GM21526 (cell line): ENCODE data around the gene CCDC66.
"Not testable (repeated sequence)": the region's sequence is repeated elsewhere in the genome, so short reads cannot be mapped to it uniquely, and the experiment has no call there.

Experiments used
- ATAC-seq: cut with Tn5 transposase; IDR thresholded peaks from one replicate; pipeline ENCODE4 v1.9.1; 2021; ENCODE audit warnings: moderate library complexity; ENCODE audit not compliant: unreplicated experiment, low FRiP score

CCDC66 gene

DNA sequence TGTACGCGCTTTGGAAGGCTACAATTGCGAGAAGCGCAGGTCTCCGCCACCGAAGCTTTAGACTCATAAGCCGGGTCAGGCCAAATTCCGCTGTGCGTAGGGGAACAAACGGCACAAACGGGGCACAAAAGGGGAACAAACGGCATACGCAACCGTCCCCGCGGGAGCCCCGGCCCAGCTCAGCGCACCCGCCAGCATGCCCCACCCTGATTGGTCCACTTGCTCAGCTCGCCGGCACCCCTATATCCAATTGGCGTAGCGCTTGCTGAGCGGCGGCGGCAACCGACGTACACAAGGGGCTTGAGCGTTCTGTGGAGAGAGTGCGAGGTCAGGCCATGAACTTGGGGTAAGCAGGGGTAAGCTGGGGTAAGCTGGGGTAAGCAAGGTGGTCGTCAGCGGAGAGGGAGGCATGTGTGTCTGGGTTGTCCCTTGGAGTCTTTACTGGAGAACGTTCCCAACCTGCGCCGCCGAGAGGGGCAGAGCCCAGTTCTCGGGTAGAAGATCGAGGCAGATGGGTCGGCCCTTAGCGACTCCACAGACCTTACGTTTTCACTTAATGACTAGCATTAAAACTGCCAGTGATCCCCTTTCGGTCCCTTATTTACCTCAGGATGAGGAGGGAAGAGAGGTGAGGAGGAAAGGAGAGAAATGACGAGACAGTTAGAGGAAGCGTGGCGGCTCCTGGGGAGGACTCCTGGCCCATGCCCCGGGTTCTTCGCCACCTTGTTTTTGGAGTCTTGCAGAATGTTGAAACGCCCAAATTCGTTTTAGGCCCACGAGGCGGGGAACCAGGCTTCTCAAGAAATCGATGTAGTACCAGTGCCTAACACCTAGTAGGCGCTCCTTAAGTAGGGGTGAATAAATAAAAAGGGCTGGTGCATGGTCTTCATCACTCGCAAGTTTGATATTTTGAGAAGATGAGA lies at the start of gene CCDC66:
TSS of gene CCDC66 (plus strand) at position 268 of the 923 bp plus-strand sequence. CDS start at position 336, 68 bp downstream.
- peak; percentile 99 for ATAC-seq

DNA sequence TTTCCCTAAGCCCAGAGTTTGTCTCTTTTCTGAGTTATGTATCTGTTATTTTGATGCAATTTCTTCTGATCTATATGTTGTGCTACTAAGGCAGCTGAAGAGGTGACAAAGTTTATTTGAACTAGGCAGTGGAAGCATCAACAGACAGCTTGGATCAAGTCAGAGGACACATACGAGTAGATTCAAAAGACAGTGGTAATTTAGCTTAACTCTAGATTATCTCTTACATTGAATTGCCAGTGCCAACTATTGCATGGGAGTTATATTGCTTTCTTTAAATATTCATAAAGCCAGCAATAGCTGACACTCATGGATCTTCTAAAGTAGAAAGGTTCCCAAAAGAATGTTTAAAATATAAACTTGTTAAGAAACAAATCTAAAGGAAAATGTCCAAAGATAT lies 37.3 kb upstream of the CCDC66 start:
- ATAC-seq: no peak

DNA sequence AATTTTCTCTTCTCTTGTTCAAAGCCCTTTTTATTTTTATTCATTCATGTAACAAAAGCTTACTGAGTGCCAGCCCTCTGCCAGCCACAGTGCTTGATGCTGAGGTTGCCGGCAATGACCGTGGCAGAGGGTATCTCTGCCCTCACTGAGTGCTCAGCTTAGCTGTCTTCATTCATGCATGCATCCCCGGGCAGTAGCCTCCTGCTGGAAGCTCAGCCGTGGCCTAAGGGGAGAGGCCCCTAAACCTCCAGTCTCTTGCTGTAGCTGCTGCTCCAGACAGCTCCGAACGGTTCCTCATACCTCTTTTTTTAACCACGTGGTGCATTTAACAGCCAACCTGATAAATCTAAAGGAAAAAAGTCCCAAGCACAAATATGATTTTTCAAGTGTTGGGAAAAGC lies 34.6 kb upstream of the CCDC66 start:
- ATAC-seq: no peak

DNA sequence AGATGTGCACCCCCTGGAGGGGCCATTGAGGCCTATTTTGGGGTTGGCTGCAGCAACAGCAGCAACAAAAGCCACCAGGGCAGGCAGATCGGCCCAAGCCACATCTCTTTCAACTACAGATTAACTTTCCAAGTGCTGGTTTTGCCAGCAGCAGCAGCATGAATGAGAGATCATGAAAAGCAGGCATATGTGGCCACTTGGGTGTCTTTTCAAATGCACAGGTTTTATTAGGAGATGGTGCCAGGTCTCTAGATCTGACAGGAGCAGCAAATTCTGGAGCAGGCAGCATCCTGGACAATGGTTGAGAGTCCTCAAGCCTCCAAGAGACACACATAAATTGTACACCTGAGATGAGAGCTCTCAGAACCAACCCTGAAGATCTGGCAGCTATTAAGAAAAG lies 31.7 kb upstream of the CCDC66 start:
- ATAC-seq: no peak

DNA sequence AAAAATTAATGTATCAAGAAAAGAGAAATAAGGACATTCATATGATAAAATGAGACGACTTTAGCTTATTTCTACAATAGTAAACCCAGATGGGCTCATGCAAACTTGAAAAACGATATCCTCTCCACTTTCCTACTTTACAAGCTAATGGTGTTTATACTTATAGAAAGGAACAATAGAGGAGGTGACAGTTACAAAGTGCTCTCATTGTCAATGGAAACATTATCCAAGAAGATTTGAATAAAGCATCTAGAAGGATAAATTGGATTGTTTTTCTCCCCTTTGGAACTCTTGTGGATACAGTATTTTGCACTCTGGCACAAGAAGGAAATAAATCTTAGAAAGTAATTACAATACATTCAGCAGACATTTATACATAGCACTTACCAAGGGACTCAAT lies 20.2 kb upstream of the CCDC66 start:
- no peak for ATAC-seq

DNA sequence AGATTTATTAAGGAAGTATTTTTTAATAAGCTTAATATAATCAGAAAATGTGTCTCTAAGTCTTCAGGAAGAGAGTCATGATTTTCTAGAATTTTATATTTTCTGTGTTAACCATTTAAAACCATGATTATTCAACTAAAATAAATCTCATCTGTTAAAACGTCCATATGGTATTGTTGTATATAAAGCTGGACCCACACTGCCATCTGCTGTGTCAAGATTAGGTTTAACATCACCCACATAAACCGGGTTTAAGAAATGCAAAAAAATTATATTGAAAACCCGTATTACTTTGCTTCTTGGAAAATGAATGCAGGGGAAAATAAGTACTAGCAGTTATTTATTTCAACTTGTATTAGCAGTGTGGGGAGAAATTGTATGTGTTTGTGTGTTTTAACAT lies 9.5 kb upstream of the CCDC66 start:
- no peak for ATAC-seq

DNA sequence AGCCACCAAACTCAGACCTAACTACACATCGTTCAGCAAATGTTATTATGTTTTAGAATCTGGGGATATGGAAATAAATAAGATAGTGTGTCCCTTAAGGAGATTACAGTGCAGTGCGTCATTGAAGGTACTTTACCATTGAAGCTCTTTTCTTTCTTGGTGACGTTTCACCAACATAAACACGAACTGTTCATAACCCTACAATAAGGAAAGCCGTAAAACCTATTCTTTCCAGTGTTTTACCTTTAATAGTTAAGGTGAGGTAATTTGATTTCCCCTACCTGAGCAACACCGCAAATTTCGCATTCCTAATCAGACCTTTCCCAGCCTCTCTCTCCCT lies 826 bp downstream of the CCDC66 start:
- ATAC-seq: no peak

DNA sequence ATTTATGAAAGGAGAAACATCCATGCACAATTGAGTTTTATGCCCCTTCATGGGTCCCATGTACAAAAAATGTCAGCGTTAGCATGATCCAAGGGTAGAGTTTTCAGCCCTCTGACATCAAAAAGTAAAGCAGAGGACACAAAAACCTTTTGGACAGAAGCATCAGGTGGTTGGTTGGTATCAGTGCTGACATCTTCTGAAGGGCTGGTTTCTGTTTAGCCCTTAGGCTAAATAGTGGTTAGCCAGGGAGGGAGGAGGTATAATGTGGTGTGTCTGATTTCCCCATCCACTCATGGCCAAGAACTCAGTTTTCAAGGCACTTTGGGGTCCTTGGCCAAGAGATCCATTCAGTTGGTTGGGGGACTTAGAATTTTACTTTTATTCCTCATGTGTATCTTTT lies 16.5 kb downstream of the CCDC66 start:
- no peak for ATAC-seq

DNA sequence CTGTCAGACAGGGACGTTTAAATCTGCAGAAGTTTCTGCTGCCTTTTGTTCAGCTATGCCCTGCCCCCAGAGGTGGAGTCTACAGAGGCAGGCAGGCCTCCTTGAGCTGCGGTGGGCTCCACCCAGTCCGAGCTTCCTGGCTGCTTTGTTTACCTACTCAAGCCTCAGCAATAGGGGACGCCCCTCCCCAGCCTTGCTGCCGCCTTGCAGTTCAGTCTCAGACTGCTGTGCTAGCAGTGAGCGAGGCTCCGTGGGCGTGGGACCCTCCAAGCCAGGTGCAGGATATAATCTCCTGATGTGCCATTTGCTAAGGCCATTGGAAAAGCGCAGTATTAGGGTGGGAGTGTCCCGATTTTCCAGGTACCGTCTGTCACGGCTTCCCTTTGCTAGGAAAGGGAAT lies 25.0 kb downstream of the CCDC66 start:
- not testable (repeated sequence) for ATAC-seq

DNA sequence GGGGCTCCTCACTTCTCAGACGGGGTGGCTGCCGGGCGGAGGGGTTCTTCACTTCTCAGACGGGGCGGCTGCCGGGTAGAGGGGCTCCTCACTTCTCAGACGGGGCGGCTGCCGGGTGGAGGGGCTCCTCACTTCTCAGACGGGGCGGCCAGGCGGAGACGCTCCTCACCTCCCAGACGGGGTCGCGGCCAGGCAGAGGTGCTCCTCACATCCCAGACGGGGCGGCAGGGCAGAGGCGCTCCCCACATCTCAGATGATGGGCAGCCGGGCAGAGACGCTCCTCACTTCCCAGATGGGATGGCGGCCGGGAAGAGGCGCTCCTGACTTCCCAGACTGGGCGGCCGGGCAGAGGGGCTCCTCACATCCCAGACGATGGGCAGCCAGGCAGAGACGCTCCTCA lies 27.3 kb downstream of the CCDC66 start:
- not testable (repeated sequence) for ATAC-seq

DNA sequence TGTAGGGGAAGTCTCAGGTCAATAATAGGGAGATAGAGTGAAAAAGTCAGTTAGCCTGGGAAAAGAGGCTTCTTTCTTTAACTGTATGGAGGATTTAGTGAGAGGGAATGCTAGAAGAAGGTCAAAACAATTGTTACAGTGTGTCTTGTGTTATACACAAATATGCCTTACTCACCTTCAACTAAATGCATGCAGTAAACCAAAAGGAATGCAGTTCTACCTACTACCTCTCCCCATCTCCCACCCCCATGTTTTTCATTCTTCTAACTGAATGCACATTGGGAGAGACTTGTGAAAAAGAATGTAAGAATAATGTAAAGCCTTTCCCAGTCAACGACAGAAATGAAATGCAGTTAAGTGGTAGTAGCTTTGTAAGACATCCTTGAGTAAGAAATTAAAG lies 33.8 kb downstream of the CCDC66 start:
- ATAC-seq: no peak

DNA sequence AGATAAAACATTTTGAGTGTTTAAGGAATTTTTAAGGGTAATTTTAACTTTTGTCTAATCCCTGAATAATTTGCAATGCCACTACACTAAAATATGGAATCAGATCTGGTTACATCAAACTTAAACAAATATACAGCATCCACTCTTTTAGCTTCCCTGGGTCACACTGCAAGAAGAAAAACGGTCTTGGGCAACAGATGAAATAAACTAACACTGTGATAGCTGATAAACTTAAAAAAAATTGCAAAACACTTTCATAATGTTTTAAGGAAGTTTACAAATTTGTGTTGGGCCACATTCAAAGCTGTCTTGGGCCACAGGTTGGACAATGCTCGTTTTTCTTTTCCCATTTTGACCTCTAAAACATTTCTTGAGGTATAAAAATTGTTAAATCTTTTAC lies 34.3 kb downstream of the CCDC66 start:
- no peak for ATAC-seq

DNA sequence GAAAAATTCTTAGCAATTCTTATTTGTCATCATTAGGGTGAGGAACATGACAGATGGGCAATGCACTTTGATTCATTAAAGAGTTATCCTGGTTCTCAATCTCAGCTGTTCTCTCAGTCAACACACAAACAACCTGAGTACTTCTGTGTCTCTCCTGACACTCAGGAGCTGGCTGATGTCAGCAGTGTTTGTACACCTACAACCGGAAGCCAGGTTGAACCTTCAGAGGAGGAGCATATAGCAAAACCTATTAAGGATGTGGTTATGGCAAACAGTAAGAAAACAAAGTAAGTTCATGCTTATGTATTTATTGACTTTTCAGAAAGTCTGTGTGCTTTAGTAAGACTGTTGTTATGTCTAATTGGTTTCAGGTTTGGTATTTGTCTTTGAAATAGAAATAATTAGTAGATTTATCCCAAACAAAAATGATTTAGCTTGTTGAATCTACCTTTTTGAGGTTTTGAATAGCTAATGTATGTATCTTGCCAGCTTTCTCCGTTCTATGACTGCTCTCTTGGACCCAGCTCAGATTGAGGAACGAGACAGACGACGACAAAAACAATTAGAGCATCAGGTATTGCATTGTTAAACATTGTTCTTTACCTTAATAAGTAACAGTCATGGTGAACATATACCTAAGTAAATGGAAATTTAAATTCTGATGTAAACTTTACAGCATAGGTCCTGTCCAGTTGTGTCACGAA lies 36.6 kb downstream of the CCDC66 start:
- no peak for ATAC-seq

DNA sequence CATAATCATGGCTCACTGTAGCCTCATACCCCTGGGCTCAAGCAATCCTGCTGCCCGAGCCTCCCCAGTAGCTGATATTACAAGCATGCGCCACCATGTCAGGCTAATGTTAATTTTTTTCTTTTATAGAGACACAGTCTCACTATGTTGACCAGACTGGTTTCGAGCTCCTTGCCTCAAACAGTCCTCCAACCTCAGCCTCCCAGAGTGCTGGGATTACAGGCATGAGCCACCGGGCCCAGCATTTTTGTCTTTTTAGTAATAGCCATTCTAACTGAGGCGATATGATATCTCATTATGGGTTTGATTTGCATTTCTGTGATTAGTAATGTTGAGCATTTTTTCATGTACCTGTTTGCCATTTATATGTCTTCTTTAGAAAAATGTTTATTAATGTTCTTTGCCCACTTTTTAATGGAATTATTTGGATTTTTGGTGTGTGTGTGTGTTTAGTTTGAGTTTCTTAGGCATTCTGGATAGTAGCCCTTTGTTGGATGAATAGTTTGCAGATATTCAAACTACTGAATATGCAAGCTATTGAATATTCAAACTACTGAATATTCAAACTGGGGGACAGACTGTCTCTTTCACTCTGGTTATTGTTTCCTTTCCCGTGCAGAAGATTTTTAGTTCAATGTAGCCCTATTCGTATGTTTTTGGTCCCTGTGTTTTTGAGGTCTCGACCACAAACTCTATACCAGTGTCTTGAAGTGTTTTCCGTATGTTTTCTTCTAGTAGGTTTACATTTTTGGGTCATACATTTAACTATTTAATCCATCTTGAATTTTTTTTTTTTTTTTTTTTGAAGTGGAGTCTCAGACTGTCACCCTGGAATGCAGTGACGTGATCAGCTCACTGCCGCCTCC lies 39.2 kb downstream of the CCDC66 start:
- ATAC-seq: no peak

DNA sequence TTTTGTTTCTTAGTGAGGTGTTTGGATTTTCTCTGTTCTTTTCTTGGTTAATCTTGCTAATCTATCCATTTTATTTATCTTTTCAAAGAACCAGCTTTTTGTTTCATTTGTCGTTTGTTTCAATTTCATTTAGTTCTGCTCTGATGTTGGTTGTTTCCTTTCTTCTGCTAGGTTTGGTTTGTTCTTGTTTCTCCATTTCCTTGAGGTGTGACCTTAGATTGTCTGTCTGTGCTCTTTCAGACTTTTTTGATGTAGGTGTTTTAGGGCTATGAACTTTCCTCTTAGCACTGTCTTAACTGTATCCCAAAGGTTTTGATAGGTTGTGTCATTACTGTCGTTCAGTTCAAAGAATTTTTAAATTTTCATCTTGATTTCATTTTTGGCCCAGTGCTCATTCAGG lies 51.5 kb downstream of the CCDC66 start:
- not testable (repeated sequence) for ATAC-seq

DNA sequence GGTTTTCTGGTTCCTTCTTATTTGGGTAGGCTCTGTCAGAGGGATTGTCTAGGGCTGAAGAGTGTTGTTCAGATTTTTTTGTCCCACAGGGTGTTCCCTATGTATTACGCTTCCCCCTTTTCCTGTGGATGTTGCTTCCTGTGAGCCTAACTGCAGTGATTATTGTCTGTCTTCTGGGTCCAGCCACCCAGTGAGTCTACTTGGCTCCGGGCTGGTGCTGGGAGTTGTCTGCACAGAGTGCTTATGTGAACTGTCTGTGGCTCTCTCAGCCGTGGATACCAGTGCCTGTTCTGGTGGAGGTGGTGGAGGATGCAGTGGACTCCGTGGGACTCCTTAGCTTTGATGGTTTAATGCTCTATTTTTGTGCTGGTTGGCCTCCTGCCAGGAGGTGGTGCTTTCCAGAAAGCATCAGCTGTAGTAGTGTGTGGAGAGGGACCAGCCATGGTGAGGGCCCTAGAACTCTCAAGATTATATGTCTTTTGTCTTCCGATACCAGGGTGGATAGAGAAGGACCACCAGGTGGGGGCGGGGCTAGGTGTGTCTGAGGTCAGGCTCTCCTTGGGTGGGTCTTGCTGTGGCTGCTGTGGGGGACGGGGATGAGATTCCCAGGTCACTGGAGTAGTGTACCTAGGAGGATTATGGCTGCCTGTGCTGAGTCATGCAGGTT lies 53.8 kb downstream of the CCDC66 start:
- ATAC-seq: no peak

DNA sequence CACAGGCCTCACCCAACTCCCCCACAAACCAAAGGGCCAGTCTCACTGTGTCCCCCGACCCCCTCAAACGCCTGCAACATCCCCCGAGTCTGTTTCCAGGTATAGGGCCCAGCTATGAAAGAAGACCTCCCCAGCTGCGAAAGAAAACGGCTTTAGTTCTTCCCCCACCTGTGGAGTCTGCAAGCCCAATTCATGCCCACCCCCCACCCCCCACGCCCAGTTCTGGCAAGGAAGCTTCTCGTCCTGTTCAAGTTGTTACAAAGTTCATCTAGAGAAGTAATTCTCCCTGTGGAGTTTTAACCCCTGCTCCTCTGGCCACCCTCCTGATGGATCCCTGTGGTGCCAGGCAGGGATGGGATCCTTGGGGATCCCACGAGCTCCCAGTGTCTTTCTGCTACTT lies 54.4 kb downstream of the CCDC66 start:
- ATAC-seq: no peak

DNA sequence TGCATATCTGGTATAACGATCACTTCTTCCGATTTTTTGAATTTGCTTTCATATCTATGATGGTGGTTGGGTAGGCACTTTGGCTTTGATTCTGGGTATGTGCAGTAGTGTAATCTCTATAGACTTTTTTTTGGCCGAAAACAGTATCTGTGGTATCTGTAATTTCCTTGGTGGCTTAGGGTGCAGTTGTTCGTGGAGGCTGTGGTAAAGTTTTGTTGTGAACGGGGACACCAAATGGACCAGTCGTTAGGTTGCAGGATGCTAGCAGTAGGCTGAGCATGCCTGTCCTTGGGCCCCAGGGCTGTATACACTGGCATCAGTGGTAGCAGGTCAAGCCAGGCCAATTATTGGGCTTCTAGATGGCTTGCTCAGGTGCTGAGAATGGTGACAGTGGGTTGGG lies 55.2 kb downstream of the CCDC66 start:
- ATAC-seq: no peak

DNA sequence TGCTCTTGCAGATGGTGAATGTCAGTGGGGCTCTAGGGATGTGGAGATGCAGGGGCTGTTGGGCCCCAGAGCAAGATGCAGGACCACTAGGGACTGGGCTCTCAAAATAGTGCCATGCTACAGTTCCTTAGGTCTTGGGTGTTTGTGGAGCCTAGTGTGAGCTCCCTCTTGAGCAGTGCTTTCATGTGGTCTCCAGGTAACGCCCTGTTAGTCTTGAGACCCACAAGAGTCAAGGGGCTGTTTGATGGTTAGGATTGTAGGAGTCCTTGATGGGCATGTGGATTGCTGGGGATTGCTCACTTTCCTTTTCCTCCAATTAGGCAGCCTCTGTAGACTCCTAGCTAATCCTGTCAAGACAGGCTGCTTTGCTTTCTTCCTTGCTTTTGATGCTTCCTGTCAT lies 56.0 kb downstream of the CCDC66 start:
- no peak for ATAC-seq

DNA sequence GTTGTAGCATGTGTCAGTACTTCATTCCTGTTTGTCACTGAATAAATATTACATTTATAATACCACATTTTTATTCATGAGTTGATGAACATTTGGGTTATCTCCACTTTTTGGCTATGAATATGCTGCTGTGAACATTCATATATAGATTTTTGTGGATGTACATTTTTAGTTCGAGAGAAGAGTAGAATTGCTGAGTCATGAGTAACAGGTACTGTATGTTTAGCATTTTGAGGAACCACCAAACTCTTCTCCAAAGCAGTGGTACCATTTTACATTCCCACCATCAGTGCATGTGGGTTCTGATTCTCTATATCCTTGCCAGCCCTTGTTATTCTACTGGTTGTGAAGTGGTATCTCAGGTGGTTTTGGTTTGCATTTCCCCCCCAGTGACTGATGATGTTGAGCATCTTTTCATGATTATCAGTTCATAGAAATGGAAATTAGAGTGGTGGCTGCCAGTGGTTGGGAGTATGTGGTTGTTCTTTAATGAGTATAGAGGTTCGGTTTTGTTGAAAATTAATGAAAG lies 59.6 kb downstream of the CCDC66 start:
- no peak for ATAC-seq
